Heart right ventricle (tissue), 16 donors: ENCODE data around the gene ZNF789. TPM values are rescaled to one million over a fixed set of nuclear protein-coding genes. Genes with fewer than 3 reads are reported as not detected.
"Not testable (repeated sequence)": the region's sequence is repeated elsewhere in the genome, so short reads cannot be mapped to it uniquely, and the experiment has no call there.

Experiments used
- ATAC-seq, 8 donors: fragments of 200-7000 bp; cut with Tn5 transposase; one replicate each; pipeline ENCODE4 v1.9.1; 2020; ENCODE audit warnings: mild to moderate bottlenecking in 8 of 8, moderate library complexity in 8 of 8, moderate number of reproducible peaks in 1 of 8
- DNase-seq, 2 donors: peaks; one replicate each; pipeline ENCODE4 v3.0.0-alpha.2; 2020
- H3K27ac ChIP-seq, 10 donors: fragments of 200-600 bp; sonication (generic) in 2 of 10; one replicate each; pipeline versions ENCODE4 v1.5.0 to v1.8.0; 2020 to 2022; ENCODE audit warnings: mild to moderate bottlenecking in 3 of 10
- H3K27me3 ChIP-seq, 7 donors: fragments of 200-600 bp; one replicate each; pipeline ENCODE4 v1.8.0; 2021 to 2022; ENCODE audit warnings: mild to moderate bottlenecking in 2 of 7
- H3K36me3 ChIP-seq, 9 donors: fragments of 200-600 bp; sonication (generic) in 1 of 9; one replicate each; pipeline versions ENCODE4 v1.5.0 to v1.8.0; 2020 to 2022; ENCODE audit warnings: mild to moderate bottlenecking in 2 of 9
- H3K4me1 ChIP-seq, 9 donors: fragments of 200-600 bp; sonication (generic) in 1 of 9; one replicate each; pipeline versions ENCODE4 v1.5.0 to v1.8.0; 2020 to 2022; ENCODE audit warnings: mild to moderate bottlenecking in 4 of 9
- H3K4me3 ChIP-seq, 10 donors: fragments of 200-600 bp; sonication (generic) in 2 of 10; one replicate each; pipeline versions ENCODE4 v1.5.0 to v1.8.0; 2020 to 2022; ENCODE audit warnings: mild to moderate bottlenecking in 7 of 10, moderate library complexity in 2 of 10
- H3K9me3 ChIP-seq, 11 donors: fragments of 200-600 bp in 10 of 11; sonication (generic) in 2 of 11; one replicate each; pipeline versions ENCODE4 v1.5.0 to v1.8.0; 2013 to 2022; ENCODE audit warnings: mild to moderate bottlenecking in 2 of 11, control low read depth in 1 of 11, moderate library complexity in 1 of 11
- WGBS, 2 donors: extraction: QIAGEN DNeasy Blood & Tissue Kit; methylation state at CpG; one replicate each; pipeline ENCODE4 v1.1.7; 2013; ENCODE audit warnings: inconsistent platforms in 1 of 2; 5-methylcytosine and 5-hydroxymethylcytosine counted together
- intact Hi-C, 10 donors: fragments of 100-400 bp; cut with DNase I; formaldehyde crosslinking; loops; one replicate each; pipeline versions ENCODE4 v1.11.1 to v1.14.2; 2022
- polyA plus RNA-seq, 2 donors: library from polyadenylated mRNA; stranded (reverse); fragments of 200-250 nt; gene quantifications; one replicate each; pipeline ENCODE4 v1.2.3, GENCODE V29; 2013
- total RNA-seq, 10 donors: library from RNA; stranded (reverse); fragmentation: NEBNext Ultra II Directional in 3 of 10; extraction: Animal tissue kit (Norgen Biotek cat#: 25700) in 3 of 10; gene quantifications; one replicate each; pipeline versions ENCODE4 v1.2.1 to v1.2.4, GENCODE V29; 2021 to 2023
- TF ChIP-seq, protein P1 (sequence below), 9 donors: fragments of 200-600 bp; sonication (generic) in 2 of 9; IDR thresholded peaks; one replicate each; pipeline versions ENCODE4 v1.5.0 to v1.8.0; 2021 to 2022; ENCODE audit warnings: antibody characterized with exemption in 9 of 9, mild to moderate bottlenecking in 5 of 9, moderate library complexity in 1 of 9
- donor health status: Arrhythmogenic right ventricular cardiomyopathy.
- donor health status: ischemic (EF 13 %, LVEDD 7.1; RV severe dilation, severe dysfunction).
- donor health status: healthy with polysubstance abuse.
- donor health status: DM: no; HTN: yes; CAD: no.
- donor health status: DM: no; HTN: no; CAD: no.
- donor health status: ischemic (EF 25% LVEDD 6.9; RV normal size, moderate dysfunction).
- donor health status: ischemic (EF 25% LVEDD 5.7; RV mildly dilated, moderate dysfunction).
- donor health status: healthy.
- donor health status: DM: yes; HTN: yes; CAD: no.
- donor health status: Ischemic cardiomyopathy.
- donor health status: ischemic (EF 35%, LVEDD 5.7; RV mildly dilated, moderate dysfunction).
- donor health status: nonischemic (EF 11% LVEDD 7.7; RV severe dilation, severe dysfunction).
- donor health status: DM: yes; HTN: yes; CAD: no.
- donor health status: PGD.
- donor health status: ischemic (EF 29% LVEDD 5.4; RV normal size, mild dysfunction).
- donor health status: nonischemic (EF 23%, LVEDD 6.1; RV moderate dilation, normal function).

Gene ZNF789
- total and polyA plus RNA-seq, 12 donors: 1.7 to 10.9 (median 3.7) TPM

DNA sequence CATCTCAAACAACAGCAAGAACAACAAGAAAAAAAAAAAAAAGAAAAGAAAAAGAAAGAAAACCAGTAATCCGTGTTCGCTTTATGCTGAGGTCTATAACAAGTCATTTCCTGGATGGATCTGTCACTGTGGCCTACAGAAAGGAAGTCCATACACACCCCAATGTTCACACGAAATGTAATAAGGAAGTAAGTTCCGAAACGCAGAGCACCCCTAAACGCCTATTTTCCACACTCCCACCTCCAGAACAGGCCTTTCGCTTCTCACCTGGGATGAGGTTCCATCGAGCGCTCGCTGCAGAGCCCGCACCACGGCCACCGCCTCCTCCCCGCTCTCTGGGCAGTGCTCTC lies 26.7 kb downstream of the ZNF789 start:
- peaks cover 6 to 38% (median 32%) of the 10 kb centered on the region in 9 donors for H3K4me1 ChIP-seq
- TF ChIP-seq, protein P1, sequence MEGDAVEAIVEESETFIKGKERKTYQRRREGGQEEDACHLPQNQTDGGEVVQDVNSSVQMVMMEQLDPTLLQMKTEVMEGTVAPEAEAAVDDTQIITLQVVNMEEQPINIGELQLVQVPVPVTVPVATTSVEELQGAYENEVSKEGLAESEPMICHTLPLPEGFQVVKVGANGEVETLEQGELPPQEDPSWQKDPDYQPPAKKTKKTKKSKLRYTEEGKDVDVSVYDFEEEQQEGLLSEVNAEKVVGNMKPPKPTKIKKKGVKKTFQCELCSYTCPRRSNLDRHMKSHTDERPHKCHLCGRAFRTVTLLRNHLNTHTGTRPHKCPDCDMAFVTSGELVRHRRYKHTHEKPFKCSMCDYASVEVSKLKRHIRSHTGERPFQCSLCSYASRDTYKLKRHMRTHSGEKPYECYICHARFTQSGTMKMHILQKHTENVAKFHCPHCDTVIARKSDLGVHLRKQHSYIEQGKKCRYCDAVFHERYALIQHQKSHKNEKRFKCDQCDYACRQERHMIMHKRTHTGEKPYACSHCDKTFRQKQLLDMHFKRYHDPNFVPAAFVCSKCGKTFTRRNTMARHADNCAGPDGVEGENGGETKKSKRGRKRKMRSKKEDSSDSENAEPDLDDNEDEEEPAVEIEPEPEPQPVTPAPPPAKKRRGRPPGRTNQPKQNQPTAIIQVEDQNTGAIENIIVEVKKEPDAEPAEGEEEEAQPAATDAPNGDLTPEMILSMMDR (IDR thresholded peaks at IDR 0.05): no peak
- ATAC-seq: peak in 5 of 8 donors; percentile 10 to 37 (median 24)

DNA sequence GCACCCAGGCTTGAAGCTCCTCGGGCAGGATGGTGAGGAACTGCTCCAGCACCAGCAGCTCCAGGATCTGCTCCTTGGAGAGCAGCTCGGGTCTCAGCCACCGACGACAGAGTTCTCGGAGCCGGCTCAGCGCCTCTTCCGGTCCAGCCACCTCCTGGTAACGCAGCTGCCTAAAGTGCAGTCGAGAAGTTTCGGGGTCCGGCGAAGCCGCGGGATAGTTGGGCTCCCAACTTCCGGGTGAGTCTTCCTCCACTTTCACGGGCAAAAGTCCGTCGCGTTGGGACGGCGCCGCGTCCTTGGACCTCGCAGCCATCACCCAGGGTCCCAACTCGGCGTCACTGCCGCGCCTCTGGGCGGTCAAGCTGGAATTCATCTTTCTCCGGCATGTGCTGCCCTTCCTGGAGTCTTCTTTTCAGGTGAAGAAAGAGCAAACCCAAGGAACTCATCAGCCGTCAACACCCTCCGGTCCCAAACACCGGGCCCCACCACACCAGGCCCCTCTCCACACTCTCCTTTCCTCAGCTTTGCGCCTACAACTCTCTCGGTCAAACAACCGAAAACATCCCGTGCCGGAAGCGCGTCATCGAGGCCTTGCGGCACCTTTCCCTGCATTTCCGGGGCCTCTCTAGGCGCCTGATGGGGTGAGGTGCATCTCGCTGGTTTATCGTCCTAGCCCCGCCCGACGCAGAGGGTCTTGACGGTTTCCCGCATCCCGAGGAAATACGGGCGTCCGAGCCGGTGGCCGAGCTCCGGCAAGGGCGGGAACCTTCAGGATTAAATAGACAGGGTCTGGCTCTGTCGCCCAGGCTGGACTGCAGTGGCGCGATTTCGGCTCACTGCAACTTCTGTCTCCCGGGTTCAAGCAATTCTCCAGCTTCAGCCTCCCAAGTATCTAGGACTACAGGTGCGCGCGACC lies 27.3 kb downstream of the ZNF789 start, which contains the start of gene ZNF394:
TSS of gene ZNF394 (minus strand) at position 561 of the 916 bp plus-strand sequence. CDS start at position 373, 188 bp downstream.
- TF ChIP-seq, protein P1 (IDR thresholded peaks at IDR 0.05): peak in 2 of 9 donors; percentile 16
- Histone ChIP-seq H3K27me3 (no peaks in the 10 kb centered on the region), H3K4me1 (peaks cover 6 to 38% (median 32%) of the 10 kb centered on the region in 9 donors), H3K27ac (peak within 1 kb of the TSS; percentile 77 to 96 (median 90)), H3K4me3 (peak within 1 kb of the TSS; percentile 49 to 100 (median 79)), H3K36me3 (peaks cover 0 to 38% (median 17%) of the 10 kb centered on the region in 9 donors), H3K9me3 (peaks cover 0 to 10% (median 1%) of the 10 kb centered on the region in 11 donors)
- WGBS, 2 donors: 1% methylated on average over 68 of the region's 68 CpGs
- peak; percentile 54 to 75 (median 66) for ATAC-seq
- DNase-seq: peak; percentile 91 to 93
- intact Hi-C loops: loop anchor here in 8 of 10 donors (5.0 to 10.0 kb wide), 5 partner anchors 52 to 125 kb away; partner anchors contain the start of genes FAM200A (in 6 of the 8), ZNF655 (in 6 of the 8), ARPC1B (in 1 of the 8) and BUD31 (in 1 of the 8)

More for the DNA sequence above, 26.7 kb downstream of the ZNF789 start:
- DNase-seq: no peak
- Histone ChIP-seq H3K27me3 (no peaks in the 10 kb centered on the region), H3K27ac (peak overlapping the region; percentile 77 to 96 (median 90)), H3K9me3 (peaks cover 0 to 17% (median 8%) of the 10 kb centered on the region in 11 donors), H3K4me3 (peak overlapping the region; percentile 49 to 100 (median 79)), H3K36me3 (peaks cover 0 to 45% (median 24%) of the 10 kb centered on the region in 9 donors)
- intact Hi-C loops: no loop called here
- WGBS, 2 donors: 0 to 1% methylated on average over 14 of the region's 14 CpGs

DNA sequence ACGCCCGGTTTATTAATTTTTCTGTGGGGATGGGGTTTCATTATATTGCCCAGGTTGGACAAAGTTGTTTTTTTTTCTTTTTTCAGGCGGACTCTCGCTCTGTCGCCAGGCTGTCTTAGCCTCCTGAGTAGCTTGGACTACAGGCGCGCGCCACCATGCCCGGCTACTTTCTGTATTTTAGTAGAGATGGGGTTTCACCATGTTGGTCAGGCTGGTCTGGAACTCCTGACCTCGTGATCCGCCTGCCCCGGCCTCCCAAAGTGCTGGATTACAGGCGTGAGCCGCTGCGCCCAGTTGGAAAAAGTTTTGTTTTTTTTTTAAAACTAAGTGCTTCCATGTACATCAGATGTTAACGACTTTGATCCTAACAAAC lies 27.9 kb downstream of the ZNF789 start:
- peaks cover 0 to 4% (median 0%) of the 10 kb centered on the region in 11 donors for H3K9me3 ChIP-seq
- DNase-seq: no peak

DNA sequence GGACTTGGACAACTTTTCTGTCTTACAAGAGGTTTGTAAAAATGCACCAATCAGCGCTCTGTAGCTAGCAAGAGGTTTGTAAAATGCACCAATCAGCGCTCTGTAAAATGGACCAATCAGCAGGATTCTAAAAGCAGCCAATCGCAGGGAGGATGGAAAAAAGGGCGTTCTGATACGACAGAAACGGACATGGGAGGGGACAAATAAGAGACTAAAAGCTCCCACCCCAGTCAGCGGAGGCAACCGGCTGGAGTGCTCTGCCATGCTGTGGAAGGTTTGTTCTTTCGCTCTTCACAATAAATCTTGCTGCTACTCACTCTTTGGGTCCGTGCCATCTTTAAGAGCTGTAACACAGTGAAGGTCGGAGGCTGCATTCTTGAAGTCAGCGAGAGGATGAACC lies 28.5 kb downstream of the ZNF789 start:
- ATAC-seq, H3K9me3 ChIP-seq, H3K27me3 ChIP-seq, DNase-seq: not testable (repeated sequence)
- 89 to 93% methylated on average over 12 of the region's 12 CpGs for WGBS, 2 donors
- Histone ChIP-seq H3K27ac (peak overlapping the region in 1 of 10 donors; percentile 91), H3K4me3 (peak overlapping the region in 3 of 10 donors; percentile 78 to 100 (median 83)), H3K4me1 (peaks cover 12 to 47% (median 42%) of the 10 kb centered on the region in 9 donors), H3K36me3 (peaks cover 0 to 26% (median 6%) of the 10 kb centered on the region in 9 donors)
- intact Hi-C loops: loop anchor here in 8 of 10 donors (1.0 to 10.0 kb wide), 6 partner anchors 51 to 126 kb away; partner anchors contain the start of genes FAM200A (in 6 of the 8), ZNF655 (in 6 of the 8), ARPC1B (in 1 of the 8) and BUD31 (in 1 of the 8)

More for the DNA sequence above, 27.9 kb downstream of the ZNF789 start:
- ATAC-seq: no peak
- peak overlapping the region; percentile 77 to 96 (median 90) for H3K27ac ChIP-seq
- peaks cover 7 to 41% (median 36%) of the 10 kb centered on the region in 9 donors for H3K4me1 ChIP-seq
- no peaks in the 10 kb centered on the region for H3K27me3 ChIP-seq
- intact Hi-C loops: loop anchor here in 8 of 10 donors (1.0 to 10.0 kb wide), 6 partner anchors 52 to 126 kb away; partner anchors contain the start of genes FAM200A (in 6 of the 8), ZNF655 (in 6 of the 8), ARPC1B (in 1 of the 8) and BUD31 (in 1 of the 8)
- H3K36me3 ChIP-seq: peaks cover 0 to 32% (median 12%) of the 10 kb centered on the region in 9 donors
- 47 to 48% methylated on average over 16 of the region's 16 CpGs for whole genome bisulfite sequencing, 2 donors
- H3K4me3 ChIP-seq: peak overlapping the region; percentile 49 to 100 (median 79)
- TF ChIP-seq, protein P1 (IDR thresholded peaks at IDR 0.05): no peak
